ENCODE results near the gene GTF3A. TPM values are rescaled to one million over a fixed set of nuclear protein-coding genes. Genes with fewer than 3 reads are reported as not detected.

Gene GTF3A
- total and polyA plus RNA-seq, 9 of the 15 experiments (the other 6 are each of a cell fraction or from before 2014, with no cell fraction given): 47.5 to 303 (median 174) TPM

DNA sequence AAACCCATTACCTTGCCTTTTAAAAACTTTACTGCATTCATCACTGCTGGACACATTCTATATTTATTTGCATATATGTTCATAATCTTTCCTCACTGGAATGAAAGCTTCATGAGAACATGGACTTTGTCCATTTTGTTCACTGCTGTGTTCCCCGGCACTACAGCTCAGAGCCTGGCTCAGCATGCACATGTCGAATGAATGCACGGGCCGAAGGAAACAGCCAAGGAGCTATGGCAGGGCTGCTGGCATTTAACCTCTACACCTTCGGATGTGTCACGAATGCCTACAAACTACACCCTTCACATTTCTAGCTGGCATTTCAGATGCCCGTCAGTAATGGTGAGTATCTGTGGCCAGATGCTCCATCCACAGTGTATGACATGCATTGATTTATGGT lies 18.4 kb downstream of the GTF3A start (continued):
- TF ChIP-seq, protein P1, sequence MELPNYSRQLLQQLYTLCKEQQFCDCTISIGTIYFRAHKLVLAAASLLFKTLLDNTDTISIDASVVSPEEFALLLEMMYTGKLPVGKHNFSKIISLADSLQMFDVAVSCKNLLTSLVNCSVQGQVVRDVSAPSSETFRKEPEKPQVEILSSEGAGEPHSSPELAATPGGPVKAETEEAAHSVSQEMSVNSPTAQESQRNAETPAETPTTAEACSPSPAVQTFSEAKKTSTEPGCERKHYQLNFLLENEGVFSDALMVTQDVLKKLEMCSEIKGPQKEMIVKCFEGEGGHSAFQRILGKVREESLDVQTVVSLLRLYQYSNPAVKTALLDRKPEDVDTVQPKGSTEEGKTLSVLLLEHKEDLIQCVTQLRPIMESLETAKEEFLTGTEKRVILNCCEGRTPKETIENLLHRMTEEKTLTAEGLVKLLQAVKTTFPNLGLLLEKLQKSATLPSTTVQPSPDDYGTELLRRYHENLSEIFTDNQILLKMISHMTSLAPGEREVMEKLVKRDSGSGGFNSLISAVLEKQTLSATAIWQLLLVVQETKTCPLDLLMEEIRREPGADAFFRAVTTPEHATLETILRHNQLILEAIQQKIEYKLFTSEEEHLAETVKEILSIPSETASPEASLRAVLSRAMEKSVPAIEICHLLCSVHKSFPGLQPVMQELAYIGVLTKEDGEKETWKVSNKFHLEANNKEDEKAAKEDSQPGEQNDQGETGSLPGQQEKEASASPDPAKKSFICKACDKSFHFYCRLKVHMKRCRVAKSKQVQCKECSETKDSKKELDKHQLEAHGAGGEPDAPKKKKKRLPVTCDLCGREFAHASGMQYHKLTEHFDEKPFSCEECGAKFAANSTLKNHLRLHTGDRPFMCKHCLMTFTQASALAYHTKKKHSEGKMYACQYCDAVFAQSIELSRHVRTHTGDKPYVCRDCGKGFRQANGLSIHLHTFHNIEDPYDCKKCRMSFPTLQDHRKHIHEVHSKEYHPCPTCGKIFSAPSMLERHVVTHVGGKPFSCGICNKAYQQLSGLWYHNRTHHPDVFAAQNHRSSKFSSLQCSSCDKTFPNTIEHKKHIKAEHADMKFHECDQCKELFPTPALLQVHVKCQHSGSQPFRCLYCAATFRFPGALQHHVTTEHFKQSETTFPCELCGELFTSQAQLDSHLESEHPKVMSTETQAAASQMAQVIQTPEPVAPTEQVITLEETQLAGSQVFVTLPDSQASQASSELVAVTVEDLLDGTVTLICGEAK (IDR thresholded peaks at IDR 0.05): no peak
- TF ChIP-seq, protein P1 (CRISPR knock-in tag; IDR thresholded peaks at IDR 0.05): no peak
- no peak for TF ChIP-seq SRSF9 (IDR thresholded peaks at IDR 0.05; ENCODE audit: borderline replicate concordance, low read depth, low read length)
- TF ChIP-seq NFIC (IDR thresholded peaks at IDR 0.05): no peak
- TF ChIP-seq MYNN (IDR thresholded peaks at IDR 0.05): no peak
- no peak for TF ChIP-seq MYNN (CRISPR knock-in tag; IDR thresholded peaks at IDR 0.05)
- no peak for TF ChIP-seq ZNF644 (tag; IDR thresholded peaks at IDR 0.05; ENCODE audit: low read depth)
- no peak for TF ChIP-seq ZKSCAN3 (CRISPR knock-in tag; IDR thresholded peaks at IDR 0.05)
- no peak for TF ChIP-seq FOXK2 (conservative IDR thresholded peaks at IDR 0.05 in 1 of 2, IDR thresholded peaks at IDR 0.05 in 1 of 2; ENCODE audit: low read depth in 2 of 2)

Measured in K562 (cell line).